OCI-M1 (cell line): ENCODE data around the gene GALNS.

ENCODE experiments used
- DNase-seq: peaks from one replicate; lab custom pipeline; 2025; lab: John Stamatoyannopoulos, UW

Gene GALNS

DNA sequence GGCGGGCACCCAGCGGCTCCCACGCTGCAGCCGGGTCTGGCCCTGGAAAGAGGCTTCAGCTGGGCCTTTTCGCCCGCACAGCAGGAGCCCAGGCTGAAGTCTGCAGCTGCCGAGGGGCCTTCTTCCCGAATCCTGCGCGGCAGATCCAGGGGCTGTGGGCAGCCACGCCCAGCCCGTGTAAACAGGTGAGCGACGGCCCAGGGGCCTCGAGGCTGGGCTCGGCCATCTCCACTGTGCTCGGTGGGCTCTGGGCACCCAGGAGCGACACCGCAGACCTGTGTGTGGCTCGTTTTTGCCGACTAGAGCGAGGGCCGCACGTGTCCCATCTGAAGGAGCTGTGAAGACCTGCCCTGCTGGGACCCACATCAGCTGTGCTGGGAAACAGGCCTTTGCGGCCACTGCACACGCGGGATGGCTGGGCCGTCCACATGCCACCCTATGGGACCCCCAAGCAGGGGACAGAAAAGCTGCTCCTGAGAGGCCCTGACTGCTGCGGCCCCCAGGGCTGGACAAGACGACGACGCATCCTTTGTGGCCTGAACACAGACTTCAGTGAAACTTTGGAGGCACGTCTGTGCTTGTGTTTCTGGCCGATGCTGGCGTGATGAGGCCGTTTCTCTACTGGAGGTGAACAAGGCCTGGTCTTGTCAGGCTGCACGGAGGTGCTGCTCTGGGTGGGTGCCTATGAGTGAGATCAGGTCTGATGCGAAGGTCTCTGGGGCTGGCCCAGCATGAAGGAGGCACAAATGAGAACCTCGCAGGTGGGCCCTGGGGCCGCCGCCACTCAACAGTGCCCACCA lies 39.8 kb downstream of the GALNS start:
- DNase-seq: no peak

DNA sequence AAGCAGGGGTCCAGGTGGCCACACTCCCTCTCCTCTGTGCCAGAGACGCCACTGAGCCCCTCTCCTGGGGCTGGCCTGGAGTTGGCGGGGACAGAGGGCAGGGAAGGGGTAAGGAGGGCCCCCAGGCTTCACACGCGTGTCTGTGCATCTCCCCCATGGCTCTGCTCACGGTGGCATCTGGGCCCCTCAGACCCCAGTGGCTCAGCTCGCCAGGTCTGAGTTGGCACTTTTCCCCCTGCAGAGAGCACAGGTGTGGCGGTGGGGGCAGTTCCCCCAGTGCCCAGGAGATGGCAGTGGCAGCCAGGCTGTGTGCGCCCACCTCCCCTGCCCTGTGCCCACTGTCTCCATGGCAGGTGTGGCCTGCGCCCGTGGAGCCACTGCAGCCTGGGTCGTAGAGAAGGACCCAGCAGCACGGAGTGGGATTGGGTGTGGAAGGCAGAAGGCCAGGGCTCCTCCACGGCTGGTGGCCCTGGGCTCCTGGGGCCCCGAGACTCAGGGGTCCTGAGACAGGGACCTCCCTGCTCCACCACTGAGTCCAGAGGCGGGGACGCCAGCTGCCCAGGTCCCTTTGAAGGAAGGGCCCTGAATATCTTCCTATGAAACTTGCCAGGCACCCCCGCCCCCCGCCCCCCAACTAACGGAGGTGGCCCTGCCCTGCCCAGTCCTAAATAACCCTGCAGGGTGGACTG lies 40.7 kb downstream of the GALNS start:
- peak; percentile 65 for DNase-seq

DNA sequence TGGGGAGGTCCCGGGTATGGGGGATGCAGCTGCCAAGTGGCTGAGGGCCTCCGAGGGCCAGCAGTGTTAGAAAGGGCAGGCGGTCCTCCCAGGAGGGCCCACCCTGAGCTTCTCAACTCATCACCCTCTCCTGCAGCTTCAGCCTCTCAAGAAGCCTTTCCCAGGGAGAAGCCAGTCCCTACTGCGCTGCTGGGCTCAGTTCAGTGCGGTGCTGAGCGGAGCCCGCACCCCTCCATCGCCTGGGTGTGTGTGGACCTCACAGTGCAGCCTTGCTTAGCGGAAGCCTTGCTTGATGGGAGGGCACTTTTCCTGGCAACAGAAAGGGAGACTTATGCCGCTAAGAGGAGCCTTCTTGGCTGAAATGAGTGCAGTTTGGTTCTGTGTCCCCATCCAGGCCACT lies 41.5 kb downstream of the GALNS start:
- DNase-seq: no peak

DNA sequence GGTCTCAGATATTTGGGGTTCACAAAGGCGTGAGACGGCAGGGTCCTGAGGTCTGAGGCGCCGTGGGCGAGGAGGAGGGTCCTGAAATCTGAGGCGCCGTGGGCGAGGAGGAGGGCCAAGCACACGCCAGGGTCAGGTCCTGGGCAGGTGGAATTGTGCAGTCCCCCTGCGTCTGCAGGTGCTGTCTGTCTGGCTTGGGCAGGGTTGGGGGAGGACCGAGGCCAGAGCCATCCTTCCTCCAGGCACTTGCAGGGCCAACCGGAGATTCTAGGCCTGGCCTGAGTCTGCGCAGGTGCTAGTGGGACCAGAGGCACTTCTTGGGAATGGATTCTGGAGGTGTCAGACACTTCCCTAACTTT lies 42.6 kb downstream of the GALNS start:
- DNase-seq: no peak

DNA sequence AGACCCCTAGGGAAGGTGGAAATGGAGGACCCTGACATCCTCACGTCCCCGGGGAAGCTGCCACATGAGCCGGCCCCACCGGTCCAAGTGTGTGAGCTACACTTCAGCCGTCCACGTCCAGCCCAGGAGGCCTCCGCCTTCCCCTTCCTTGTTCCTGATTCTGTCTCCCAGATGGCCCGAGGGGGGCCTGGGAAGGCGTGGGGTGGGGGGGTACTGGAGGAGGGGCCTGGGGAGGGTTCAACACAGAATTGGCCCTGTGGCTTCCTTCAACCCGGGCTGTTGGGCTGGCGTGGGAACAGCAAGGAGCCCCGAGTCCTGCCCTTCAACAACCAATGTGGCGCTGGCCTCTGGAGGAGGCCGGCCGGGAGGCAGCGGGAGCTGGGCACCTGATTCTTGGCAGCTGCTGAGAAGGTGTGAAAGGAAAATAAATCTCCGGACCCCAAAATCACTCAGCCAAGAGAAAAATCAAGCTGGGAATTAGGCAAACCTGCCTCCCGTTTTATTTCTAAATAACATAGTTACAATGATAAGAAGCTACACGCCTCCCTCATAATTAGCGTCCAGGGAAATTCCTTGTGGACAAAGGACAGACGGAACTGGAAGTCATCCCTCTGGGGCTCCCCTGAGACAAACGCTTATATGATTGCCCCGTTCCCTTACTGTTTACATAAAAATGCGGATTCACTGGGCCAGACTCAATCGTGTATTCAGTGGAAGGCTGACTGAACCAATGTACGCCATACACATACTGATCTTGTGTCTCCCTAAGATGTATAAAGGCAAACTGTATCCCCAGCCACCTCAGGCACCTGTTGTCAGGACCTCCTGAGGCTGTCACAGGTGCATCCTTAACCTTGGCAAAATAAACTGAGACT lies 43.2 kb downstream of the GALNS start:
- DNase-seq: no peak

DNA sequence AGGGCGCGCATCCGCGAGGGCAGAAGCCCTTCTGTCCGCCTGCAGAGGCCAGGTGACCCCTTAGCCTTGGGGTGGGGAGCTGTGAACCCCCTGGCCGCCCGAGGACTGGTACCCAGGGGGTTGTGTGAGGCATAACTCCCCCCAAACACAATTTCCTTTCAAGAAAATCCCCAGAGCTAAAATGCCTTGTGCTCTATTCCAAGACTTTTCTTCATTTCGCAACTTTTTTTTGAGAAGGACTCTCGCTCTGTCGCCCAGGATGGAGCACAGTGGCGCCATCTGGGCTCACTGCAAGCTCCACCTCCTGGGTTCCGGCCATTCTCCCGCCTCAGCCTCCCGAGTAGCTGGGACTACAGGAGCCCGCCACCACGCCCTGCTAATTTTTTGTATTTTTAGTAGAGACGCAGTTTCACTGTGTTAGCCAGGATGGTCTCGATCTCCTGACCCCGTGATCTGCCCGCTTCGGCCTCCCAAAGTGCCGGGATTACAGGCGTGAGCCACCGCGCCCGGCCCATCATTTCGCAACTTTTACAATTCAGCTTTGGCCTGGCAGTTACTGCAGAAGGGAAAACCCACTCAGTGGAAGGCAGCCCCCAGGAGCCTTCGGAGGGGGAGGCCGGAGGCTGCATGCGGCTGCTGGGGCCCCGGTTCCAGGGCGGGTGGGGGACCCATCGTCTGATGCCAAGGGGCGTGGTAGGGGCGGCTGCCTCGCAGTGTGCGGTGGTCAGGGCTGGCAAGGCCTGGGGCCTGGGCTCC lies 44.1 kb downstream of the GALNS start:
- DNase-seq: peak; percentile 90

DNA sequence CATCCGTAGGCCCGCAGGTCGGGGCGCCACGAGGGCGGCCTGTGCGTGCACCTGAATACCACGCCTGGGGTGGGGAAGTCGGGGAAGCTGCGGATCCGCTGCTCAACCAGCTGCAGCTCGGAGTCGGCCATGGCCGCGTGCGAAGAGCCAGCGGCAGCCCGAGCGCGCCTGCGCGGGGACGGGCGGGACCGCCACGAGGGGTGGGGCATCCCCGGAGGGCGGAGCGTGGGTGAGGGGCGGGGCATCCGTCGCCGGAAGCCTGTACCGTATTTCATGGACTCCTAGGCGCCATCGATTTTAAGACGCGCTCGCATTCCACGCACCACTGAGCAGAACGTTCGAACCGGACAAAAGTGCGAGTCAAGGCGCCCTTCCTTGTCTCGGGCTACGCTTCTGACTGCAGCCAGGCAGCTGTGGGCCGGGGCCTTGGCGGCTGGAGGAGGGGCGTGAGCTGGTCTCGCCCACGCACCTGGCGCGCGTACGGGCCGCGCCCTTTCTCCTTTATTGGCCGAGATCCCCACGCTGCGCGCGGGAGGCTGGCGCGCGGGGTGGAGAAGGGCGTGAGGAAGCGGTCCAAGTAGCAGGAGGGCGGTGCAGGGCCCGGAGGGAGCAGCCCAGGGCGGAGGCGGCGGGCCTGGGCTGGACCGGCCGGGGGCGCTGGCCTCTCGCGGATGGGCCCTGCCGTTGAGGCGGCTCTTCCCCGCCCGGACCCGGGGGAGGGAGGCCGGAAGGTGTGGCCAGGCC lies 44.8 kb downstream of the GALNS start, which contains the start of gene APRT:
Gene APRT, minus strand, starts transcription at position 160 of the 744 bp plus-strand sequence. Its CDS starts 29 bp downstream, at position 131.
- DNase-seq: peak; percentile 95

DNA sequence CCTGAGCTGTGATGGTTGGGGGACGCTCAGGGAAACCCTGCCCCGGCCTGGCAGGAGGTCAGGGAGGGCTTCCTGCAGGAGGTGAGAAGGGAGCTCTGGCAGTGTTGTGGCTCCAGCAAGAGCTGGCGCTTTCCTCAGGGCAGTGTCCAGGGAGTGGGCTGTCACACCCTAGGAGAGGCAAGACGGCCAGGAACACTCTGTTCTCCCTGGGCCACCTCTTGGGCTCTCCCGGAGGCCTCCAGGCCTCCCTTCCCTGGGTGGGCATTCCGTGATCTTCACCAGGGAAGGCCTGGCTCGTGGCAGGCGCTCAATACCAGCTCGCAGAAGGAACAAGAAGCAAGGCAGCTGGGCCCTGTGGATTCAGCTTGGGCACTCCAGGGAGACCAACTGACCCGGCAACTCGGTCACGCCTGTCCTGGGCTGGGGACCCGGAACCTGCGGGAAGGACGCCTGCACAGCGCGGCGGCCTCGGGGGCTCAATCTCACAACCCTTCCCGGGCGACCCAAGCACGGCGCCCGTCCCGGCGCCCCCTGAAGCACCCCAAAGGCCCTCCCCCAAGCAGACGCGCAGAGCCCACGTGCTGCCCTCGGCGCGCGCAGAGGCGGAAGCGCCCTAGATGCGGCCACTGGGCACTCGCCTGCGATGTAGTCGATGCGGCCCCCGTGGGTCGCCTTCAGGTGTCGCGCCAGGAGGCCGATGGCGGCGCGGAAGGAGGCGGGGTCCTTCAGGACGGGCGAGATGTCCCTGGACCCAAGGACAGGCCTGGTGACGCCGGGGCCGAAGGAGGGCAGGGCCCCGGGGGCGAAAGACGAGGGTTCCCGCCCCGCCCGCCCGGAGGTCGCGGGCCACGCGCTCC lies 45.6 kb downstream of the GALNS start:
- peak; percentile 81 for DNase-seq

DNA sequence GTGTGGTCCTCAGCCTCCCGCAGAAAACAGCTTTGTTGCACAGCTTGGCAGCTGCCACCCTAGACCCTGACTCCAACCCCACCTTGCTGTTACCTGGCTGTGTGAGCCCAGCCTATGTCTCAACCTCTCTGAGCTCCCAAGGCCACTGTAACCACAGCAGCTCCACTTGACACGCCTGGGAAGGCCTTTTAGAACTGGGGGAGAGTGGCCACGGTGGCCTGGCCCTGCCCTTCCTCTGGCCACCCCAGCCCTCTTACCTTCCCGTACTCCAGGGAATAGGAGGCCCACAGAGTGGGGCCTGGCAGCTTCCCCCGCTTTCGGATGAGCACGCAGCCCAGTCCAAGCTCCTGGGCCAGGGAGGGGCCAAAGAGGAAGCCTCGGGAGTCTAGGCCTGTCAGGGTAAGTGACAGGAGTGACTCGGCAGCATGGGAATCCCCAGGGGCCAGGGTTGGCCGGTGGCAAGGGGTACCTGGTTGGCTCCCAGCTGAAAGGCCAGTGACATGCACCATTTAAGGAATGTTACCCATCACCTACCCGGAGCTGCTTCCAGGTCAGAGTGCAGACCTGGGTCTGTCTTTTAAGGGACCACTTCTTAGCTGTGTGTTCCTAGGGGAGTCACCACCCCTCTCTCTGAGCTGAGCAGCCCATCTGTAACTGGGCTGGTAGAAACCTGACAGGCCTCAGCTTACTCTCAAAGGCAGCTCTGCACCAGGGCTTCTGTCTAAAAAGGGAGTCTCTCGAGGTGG lies 46.4 kb downstream of the GALNS start:
- peak; percentile 62 for DNase-seq

DNA sequence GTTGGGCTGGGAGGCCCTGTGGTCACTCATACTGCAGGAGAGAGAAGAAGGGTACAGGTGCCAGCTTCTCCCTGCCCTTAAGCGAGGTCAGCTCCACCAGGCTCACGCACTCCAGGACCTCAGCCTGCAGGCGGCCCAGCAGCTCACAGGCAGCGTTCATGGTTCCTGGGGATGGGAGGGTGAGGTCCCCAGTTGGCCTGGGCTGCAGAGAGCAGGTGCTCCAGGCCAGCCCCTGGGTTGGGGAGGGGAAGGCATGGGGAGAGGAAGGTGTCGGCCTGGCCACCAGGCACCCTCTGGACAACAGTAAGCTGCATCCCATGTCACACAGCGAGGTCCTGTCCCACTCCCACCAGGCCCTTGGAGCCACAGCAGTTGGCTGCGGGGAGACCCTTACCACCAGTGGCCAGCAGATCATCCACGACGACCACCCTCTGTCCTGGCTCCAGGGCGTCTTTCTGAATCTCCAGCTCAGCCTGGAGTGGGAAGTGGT lies 47.0 kb downstream of the GALNS start:
- DNase-seq: no peak

DNA sequence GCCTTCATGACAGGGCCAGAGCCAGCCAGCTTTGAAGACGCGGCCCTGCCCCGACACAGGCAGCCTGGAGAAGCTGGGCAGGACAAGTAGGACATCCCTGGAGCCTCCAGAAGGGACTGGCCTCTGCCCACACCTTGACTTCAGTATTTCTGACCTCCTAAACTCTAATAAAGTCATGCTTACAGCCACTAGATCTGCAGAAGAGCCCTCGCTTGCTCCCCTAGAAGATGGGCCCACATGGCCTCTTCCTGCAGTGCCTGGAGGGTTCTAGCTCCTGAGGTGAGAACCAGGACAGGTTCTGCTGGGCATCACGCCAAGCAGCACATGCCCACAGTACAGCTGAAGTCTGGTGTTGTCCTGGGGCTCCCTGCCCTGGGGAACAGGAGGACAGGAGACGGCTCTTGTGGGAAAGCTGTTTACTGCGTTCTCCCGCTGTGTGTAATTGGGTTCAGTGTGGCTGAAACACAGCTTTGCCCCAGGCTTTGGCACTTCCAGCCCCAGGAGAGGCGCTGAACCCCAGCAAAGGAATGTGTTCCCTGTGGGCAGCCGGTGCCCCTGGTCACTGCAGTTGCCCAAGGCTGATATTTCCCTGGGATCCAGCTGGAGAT lies 47.6 kb downstream of the GALNS start:
- peak; percentile 26 for DNase-seq

DNA sequence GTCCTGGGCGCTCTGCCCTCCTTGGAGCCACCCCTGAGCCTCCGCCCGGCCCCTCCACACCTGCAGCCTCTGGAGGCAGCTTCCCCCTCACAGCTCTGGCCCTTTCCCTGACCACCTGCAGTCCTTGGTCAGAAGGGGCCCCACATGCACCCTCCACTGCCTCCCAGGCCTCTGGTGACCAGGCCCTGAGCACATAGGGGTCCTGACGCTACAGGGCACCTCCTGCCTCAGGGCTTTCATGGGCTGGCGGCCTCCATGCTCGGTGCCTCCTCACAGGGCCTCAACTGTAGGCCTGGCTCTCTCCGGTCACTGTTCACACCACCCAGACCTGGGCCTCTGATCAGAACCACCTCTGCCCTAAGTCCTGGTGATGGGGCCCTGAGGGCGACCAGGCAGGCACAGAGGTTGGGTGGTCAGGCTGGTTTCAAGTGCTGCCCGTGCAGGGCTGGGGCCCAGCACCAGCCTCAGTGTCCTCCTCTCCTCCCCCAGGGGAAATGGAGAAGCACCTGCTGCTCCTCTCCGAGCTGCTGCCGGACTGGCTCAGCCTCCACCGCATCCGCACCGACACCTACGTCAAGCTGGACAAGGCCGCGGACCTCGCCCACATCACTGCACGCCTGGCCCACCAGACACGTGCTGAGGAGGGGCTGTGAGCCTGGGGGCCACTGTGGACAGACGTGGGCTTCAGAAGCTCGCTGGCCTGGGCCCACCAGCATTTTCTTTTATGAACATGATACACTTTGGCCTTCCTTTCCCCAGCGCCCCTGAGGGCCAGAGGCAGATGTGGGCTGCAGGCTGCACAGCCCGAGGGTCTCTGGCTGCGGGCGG lies 48.9 kb downstream of the GALNS start:
- DNase-seq: no peak

DNA sequence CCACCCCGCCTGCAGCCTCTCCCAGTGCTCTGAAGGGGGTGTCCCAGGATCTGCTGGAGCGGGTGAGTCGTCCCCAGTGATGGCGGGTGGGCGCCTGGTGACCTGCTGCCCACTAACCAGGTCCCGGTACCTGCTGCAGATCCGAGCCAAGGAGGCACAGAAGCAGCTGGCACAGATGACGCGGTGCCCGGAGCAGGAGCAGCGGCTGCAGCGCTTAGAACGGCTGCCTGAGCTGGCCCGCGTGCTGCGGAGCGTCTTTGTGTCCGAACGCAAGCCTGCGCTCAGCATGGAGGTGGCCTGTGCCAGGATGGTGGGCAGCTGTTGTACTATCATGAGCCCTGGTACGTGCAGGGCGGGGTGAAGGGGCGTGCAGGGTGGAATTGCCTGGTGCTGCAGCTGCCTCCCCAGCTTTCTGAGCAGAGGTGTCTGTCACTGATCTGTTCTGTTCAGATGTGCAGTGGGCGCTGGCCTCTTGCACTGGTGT lies 49.6 kb downstream of the GALNS start:
- DNase-seq: no peak

DNA sequence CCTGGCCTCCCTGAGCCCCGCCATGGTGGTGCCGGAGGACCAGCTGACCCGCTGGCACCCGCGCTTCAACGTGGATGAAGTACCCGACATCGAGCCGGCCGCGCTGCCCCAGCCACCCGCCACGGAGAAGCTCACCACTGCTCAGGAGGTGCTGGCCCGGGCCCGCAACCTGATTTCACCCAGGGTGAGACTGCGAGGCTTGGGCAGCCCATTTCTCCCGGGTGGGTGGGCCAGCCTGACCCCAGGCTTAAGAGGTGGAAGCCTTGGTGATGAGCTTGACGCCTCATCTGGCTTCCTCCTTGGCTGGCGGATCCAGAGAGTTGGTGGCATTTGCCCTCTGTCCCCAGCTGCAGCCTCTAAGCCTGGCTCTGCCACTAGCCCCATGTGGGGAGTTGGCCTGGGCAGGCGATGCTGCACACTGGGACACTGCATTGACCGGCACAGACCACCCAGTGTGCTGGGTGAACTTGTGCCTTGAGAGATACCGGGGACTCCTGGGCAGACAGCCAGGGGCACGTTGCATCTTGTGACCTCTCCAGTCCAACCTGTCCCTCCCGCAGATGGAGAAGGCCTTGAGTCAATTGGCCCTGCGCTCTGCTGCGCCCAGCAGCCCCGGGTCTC lies 50.1 kb downstream of the GALNS start:
- DNase-seq: no peak

DNA sequence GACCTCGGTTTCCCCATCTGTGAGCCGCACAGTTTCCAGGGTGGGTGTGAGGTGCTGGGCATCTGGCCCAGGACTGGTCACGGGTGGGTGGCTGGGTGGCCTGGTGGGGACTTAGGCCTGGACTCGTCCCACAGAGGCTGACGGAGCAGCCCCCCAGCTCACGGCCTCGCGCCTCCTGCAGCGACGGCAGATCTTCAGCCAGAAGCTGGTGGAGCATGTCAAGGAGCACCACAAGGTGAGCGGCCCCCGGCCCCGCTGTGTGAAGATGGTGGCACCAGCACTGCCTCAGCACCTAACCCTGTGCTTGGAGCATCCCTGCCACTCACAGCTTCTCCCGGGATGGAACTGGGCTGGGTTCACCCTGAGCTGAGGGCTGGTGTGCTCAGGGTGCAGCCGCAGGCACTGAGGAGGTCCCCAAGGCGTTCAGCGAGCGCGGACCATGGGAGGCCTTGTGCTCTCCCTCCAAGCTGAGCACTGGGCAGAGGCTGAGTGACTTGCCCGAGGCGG lies 50.8 kb downstream of the GALNS start:
- DNase-seq: no peak

DNA sequence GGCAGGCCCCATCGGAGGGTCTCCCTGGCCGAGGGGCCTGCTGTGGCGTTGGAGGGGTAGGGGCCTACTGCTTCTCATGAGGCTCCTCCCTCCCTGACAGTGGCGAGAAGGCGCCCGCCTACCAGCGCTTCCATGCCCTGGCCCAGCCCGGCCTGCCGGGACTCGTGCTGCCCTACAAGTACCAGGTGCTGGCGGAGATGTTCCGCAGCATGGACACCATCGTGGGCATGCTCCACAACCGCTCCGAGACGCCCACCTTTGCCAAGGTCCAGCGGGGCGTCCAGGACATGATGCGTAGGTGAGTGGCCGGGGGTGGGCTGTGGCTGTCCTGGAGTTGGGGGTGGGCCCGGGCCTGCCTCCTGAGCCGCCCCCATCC lies 51.4 kb downstream of the GALNS start:
- no peak for DNase-seq
